ENCODE results near the gene NDUFA11.
"Not testable (repeated sequence)": the region's sequence is repeated elsewhere in the genome, so short reads cannot be mapped to it uniquely, and the experiment has no call there.

Gene NDUFA11

DNA sequence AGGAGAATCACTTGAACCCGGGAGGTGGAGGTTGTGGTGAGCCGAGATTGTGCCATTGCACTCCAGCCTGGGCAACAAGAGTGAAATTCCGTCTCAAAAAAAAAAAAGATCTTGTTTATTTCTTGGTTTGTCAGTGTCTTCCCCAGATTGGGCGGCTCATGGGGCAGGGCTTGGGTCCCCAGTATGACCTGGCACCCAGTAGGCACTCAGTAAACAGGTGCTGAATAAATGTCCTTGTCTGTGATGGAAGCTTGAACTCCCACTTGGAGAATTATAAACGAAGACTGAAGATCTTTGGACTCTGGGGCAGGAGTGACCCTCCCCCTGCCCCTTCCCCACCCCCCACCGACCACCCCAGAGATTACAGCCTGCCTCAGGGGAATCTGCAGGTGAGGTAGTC lies 23.4 kb downstream of the NDUFA11 start:
- no peak for TF ChIP-seq EZH2phosphoT487 (IDR thresholded peaks at IDR 0.05; ENCODE audit: borderline replicate concordance, low read length)
- TF ChIP-seq, protein P1, sequence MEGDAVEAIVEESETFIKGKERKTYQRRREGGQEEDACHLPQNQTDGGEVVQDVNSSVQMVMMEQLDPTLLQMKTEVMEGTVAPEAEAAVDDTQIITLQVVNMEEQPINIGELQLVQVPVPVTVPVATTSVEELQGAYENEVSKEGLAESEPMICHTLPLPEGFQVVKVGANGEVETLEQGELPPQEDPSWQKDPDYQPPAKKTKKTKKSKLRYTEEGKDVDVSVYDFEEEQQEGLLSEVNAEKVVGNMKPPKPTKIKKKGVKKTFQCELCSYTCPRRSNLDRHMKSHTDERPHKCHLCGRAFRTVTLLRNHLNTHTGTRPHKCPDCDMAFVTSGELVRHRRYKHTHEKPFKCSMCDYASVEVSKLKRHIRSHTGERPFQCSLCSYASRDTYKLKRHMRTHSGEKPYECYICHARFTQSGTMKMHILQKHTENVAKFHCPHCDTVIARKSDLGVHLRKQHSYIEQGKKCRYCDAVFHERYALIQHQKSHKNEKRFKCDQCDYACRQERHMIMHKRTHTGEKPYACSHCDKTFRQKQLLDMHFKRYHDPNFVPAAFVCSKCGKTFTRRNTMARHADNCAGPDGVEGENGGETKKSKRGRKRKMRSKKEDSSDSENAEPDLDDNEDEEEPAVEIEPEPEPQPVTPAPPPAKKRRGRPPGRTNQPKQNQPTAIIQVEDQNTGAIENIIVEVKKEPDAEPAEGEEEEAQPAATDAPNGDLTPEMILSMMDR (IDR thresholded peaks at IDR 0.05; ENCODE audit: low read depth, low read length, poor library complexity, severe bottlenecking), result no peak
- H3K9me3 ChIP-seq (ENCODE audit: control insufficient read depth, insufficient read depth, low read length), result no peaks in the 10 kb centered on the region
- no peak overlapping the region for H3K27ac ChIP-seq (ENCODE audit: low read depth, low read length)
- H3K36me3 ChIP-seq (ENCODE audit: control insufficient read depth, low read length), result no peaks in the 10 kb centered on the region
- H3K4me2 ChIP-seq (ENCODE audit: low read length), result no peak overlapping the region
- H4K20me1 ChIP-seq (ENCODE audit: control insufficient read depth, insufficient read depth, low read depth, low read length), result no peaks in the 10 kb centered on the region
- no peaks in the 10 kb centered on the region for H3K9me2 ChIP-seq (replicated peaks; ENCODE audit: control insufficient read depth, low read length)
- H3K27me3 ChIP-seq (ENCODE audit: control insufficient read depth, low read length), result no peaks in the 10 kb centered on the region
- no peaks in the 10 kb centered on the region for H3K79me2 ChIP-seq (ENCODE audit: control insufficient read depth, low read length)
- no peaks in the 10 kb centered on the region for H3F3A ChIP-seq (ENCODE audit: control insufficient read depth, insufficient read depth)
- no peaks in the 10 kb centered on the region for H3K4me1 ChIP-seq (ENCODE audit: control insufficient read depth, low read length)
- H3K4me3 ChIP-seq (ENCODE audit: low read length), result no peak overlapping the region

GRCh38 chr19:5877882-5878281 lies 25.7 kb downstream of the NDUFA11 start:
- Histone ChIP-seq H3K4me1 (ENCODE audit: control insufficient read depth, low read length) (no peaks in the 10 kb centered on the region), H3K27me3 (ENCODE audit: control insufficient read depth, low read length) (no peaks in the 10 kb centered on the region), H3K27ac (ENCODE audit: low read depth, low read length) (no peak overlapping the region), H3K4me3 (ENCODE audit: low read length) (no peak overlapping the region), H3F3A (ENCODE audit: control insufficient read depth, insufficient read depth) (no peaks in the 10 kb centered on the region), H3K36me3 (ENCODE audit: control insufficient read depth, low read length) (no peaks in the 10 kb centered on the region), H3K79me2 (ENCODE audit: control insufficient read depth, low read length) (no peaks in the 10 kb centered on the region), H4K20me1 (ENCODE audit: control insufficient read depth, insufficient read depth, low read depth, low read length) (no peaks in the 10 kb centered on the region), H3K4me2 (ENCODE audit: low read length) (no peak overlapping the region), H3K9me2 (replicated peaks; ENCODE audit: control insufficient read depth, low read length) (no peaks in the 10 kb centered on the region), H3K9me3 (ENCODE audit: control insufficient read depth, insufficient read depth, low read length) (no peaks in the 10 kb centered on the region)
- TF ChIP-seq EZH2phosphoT487 (IDR thresholded peaks at IDR 0.05; ENCODE audit: borderline replicate concordance, low read length), result no peak
- TF ChIP-seq, protein P1 (IDR thresholded peaks at IDR 0.05; ENCODE audit: low read depth, low read length, poor library complexity, severe bottlenecking), result no peak

DNA sequence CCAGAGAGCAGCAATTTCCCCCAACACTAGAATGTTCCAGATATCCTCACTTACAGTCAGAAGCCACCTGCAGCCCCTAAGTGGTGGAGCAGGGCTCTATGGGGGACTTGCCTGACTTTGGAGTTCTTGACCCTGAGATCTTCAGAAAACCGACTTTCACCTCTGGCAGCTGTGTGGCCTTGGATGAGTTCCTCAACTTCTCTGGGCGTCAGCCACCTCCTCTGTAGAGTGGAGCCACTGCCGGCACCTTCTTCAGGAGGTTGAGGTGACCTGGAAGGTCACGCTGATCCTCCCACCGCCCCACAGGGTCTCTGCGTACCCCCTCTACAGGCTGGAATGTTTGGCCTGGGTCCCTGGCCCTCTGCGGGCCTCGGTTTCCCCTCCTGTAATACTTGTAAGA lies 26.2 kb downstream of the NDUFA11 start:
- Histone ChIP-seq H3K36me3 (ENCODE audit: control insufficient read depth, low read length) (no peaks in the 10 kb centered on the region), H3K27me3 (ENCODE audit: control insufficient read depth, low read length) (no peaks in the 10 kb centered on the region), H3K4me2 (ENCODE audit: low read length) (no peak overlapping the region), H4K20me1 (ENCODE audit: control insufficient read depth, insufficient read depth, low read depth, low read length) (no peaks in the 10 kb centered on the region), H3K27ac (ENCODE audit: low read depth, low read length) (no peak overlapping the region), H3F3A (ENCODE audit: control insufficient read depth, insufficient read depth) (no peaks in the 10 kb centered on the region), H3K79me2 (ENCODE audit: control insufficient read depth, low read length) (no peaks in the 10 kb centered on the region), H3K4me1 (ENCODE audit: control insufficient read depth, low read length) (no peaks in the 10 kb centered on the region), H3K9me3 (ENCODE audit: control insufficient read depth, insufficient read depth, low read length) (no peaks in the 10 kb centered on the region), H3K4me3 (ENCODE audit: low read length) (no peak overlapping the region), H3K9me2 (replicated peaks; ENCODE audit: control insufficient read depth, low read length) (no peaks in the 10 kb centered on the region)
- no peak for TF ChIP-seq EZH2phosphoT487 (IDR thresholded peaks at IDR 0.05; ENCODE audit: borderline replicate concordance, low read length)
- TF ChIP-seq, protein P1 (IDR thresholded peaks at IDR 0.05; ENCODE audit: low read depth, low read length, poor library complexity, severe bottlenecking), result no peak

- not testable (repeated sequence) for H3K9me2 ChIP-seq (replicated peaks; ENCODE audit: control insufficient read depth, low read length); H3K79me2 ChIP-seq (ENCODE audit: control insufficient read depth, low read length); H3K9me3 ChIP-seq (ENCODE audit: control insufficient read depth, insufficient read depth, low read length); H3K27me3 ChIP-seq (ENCODE audit: control insufficient read depth, low read length); H3K36me3 ChIP-seq (ENCODE audit: control insufficient read depth, low read length); H3K4me3 ChIP-seq (ENCODE audit: low read length); H3K4me1 ChIP-seq (ENCODE audit: control insufficient read depth, low read length); H4K20me1 ChIP-seq (ENCODE audit: control insufficient read depth, insufficient read depth, low read depth, low read length); H3K27ac ChIP-seq (ENCODE audit: low read depth, low read length); H3F3A ChIP-seq (ENCODE audit: control insufficient read depth, insufficient read depth); H3K4me2 ChIP-seq (ENCODE audit: low read length)
Observed at GRCh38 chr19:5874496-5874895, 29.1 kb downstream of the NDUFA11 start.

Measured in DOHH2 (cell line).